Panc1 (cell line): ENCODE results near the gene FH. TPM values are rescaled to one million over a fixed set of nuclear protein-coding genes. Genes with fewer than 3 reads are reported as not detected.

ENCODE experiments used
- ATAC-seq: fragments of 200-7000 bp; cut with Tn5 transposase; 2 replicates; pipeline ENCODE4 v1.9.1; 2020; ENCODE audit warnings: mild to moderate bottlenecking, moderate library complexity
- BruUV-seq: library from RNA; stranded (reverse); fragments of 400-500 nt; replicated peaks from 2 replicates; lab custom pipeline; 2021; lab: Mats Ljungman, UMichigan
- CTCF ChIA-PET: fragments of 300-600 bp; sonication (Branson Sonifier 250); formaldehyde crosslinking; loops from one replicate; lab custom pipeline; 2022; ENCODE audit warnings: antibody characterized with exemption; lab: Charles Lee
- POLR2A ChIA-PET: fragments of 300-600 bp; sonication (Branson Sonifier 250); formaldehyde crosslinking; loops from one replicate; lab custom pipeline; 2022; ENCODE audit warnings: antibody characterized with exemption; lab: Charles Lee
- DNase-seq: peaks from one replicate; pipeline ENCODE4 v3.0.0-alpha.2; 2010; ENCODE audit warnings: low read depth, low spot score
- H3K27ac ChIP-seq: 2 replicates; pipeline ENCODE4 v1.5.1; 2011; ENCODE audit warnings: mild to moderate bottlenecking, low read length, inconsistent platforms
- H3K27me3 ChIP-seq: fragments of 200-500 bp; sonication (Bioruptor generic); 2 replicates; pipeline ENCODE4 v1.6.0; 2014; ENCODE audit warnings: low read length, inconsistent platforms; ENCODE audit not compliant: control insufficient read depth, insufficient read depth
- H3K36me3 ChIP-seq: fragments of 200-500 bp; sonication (Bioruptor generic); 2 replicates; pipeline ENCODE4 v1.5.1; 2014; ENCODE audit warnings: inconsistent platforms, mild to moderate bottlenecking, low read length, moderate library complexity; ENCODE audit not compliant: control insufficient read depth, insufficient read depth
- H3K4me1 ChIP-seq: 2 replicates; pipeline ENCODE4 v1.5.1; 2011; ENCODE audit warnings: inconsistent platforms, mild to moderate bottlenecking, low read length, moderate library complexity; ENCODE audit not compliant: control insufficient read depth, insufficient read depth
- H3K4me3 ChIP-seq, 2 experiments: 2 replicates each; pipeline ENCODE4 v1.5.1; 2011 to 2012; ENCODE audit warnings: low read depth in 2 of 2, low read length in 2 of 2, mild to moderate bottlenecking in 2 of 2, inconsistent platforms in 1 of 2, moderate library complexity in 1 of 2
- H3K9me3 ChIP-seq: fragments of 200-500 bp; sonication (Bioruptor generic); 2 replicates; pipeline ENCODE4 v1.5.1; 2014; ENCODE audit warnings: low read depth, mild to moderate bottlenecking, inconsistent platforms, low read length, moderate library complexity; ENCODE audit not compliant: control insufficient read depth, insufficient read depth
- CTCF ChIP-seq: fragments of 450-650 bp; IDR thresholded peaks from 2 replicates; pipeline ENCODE4 v1.5.1; 2017; ENCODE audit warnings: mild to moderate bottlenecking
- POLR2AphosphoS5 ChIP-seq: IDR thresholded peaks from 2 replicates; pipeline ENCODE4 v1.6.1; 2012; ENCODE audit warnings: mild to moderate bottlenecking, low read depth, low read length, moderate library complexity
- REST ChIP-seq, 2 experiments: IDR thresholded peaks; 2 replicates each; pipeline ENCODE4 v1.6.1; 2011 to 2012; ENCODE audit warnings: low read depth in 2 of 2, control low read depth in 1 of 2, low read length in 1 of 2, mild to moderate bottlenecking in 1 of 2, moderate library complexity in 1 of 2; ENCODE audit not compliant: insufficient read depth in 1 of 2
- SIN3A ChIP-seq: IDR thresholded peaks from 2 replicates; pipeline ENCODE4 v1.6.1; 2012; ENCODE audit warnings: low read depth, mild to moderate bottlenecking, low read length, moderate library complexity, borderline replicate concordance; ENCODE audit not compliant: insufficient read depth
- TCF7L2 ChIP-seq: IDR thresholded peaks from 2 replicates; pipeline ENCODE4 v1.6.1; 2011; ENCODE audit warnings: mild to moderate bottlenecking, low read depth, low read length, inconsistent platforms
- in situ Hi-C: cut with HindIII; loops from 2 replicates; pipeline ENCODE4 v1.10.0; 2016; ENCODE audit warnings: low sequenced_read_pairs, low pct_unique_long_range_greater_than_20kb
- intact Hi-C: fragments of 100-400 bp; cut with micrococcal nuclease; formaldehyde crosslinking; loops from one replicate; pipeline ENCODE4 v1.10.0; 2022; ENCODE audit not compliant: unreplicated experiment
- total RNA-seq: library from RNA; stranded (reverse); gene quantifications from one replicate; pipeline ENCODE4 v1.2.1, GENCODE V29; 2021; ENCODE audit not compliant: unreplicated experiment

FH gene
- total RNA-seq, 1 experiment from 2014 or later, result 87.1 TPM

GRCh38 chr1:241521718-241522117, 2.2 kb upstream of the FH start:
- Histone ChIP-seq H3K36me3 (peaks cover 3% of the 10 kb centered on the region; the same call in 1 of the 2 replicates), H3K4me1 (peaks cover 12% of the 10 kb centered on the region), H3K9me3 (no peaks in the 10 kb centered on the region), H3K27ac (no peak overlapping the region), H3K27me3 (no peaks in the 10 kb centered on the region), H3K4me3 (no peak overlapping the region)
- TF ChIP-seq REST (IDR thresholded peaks at IDR 0.05; ENCODE audit: insufficient read depth in 1 of 2, low read depth in 2 of 2, low read length in 1 of 2) (no peak), TCF7L2 (no peak), CTCF (no peak), SIN3A (no peak), POLR2AphosphoS5 (no peak)
- CTCF ChIA-PET, result no interaction called here
- no peak for DNase-seq
- no peak for ATAC-seq
- intact Hi-C loops, result no loop called here
- BruUV-seq, result no TSS peak
- POLR2A ChIA-PET, result no interaction called here
- in situ Hi-C loops, result loop anchor here (10.0 kb wide), 1 partner anchor 93 kb away; no protein-coding TSS in a partner anchor

- H3K9me3 ChIP-seq, result no peaks in the 10 kb centered on the region
- DNase-seq (no peak), ATAC-seq (no peak)
- H3K27ac ChIP-seq, result peak overlapping the region; percentile 84
- ChIA-PET CTCF (interaction anchor here (0.6 to 0.9 kb wide), 3 partner anchors 67 to 346 kb away, joined by 3 read pairs; no protein-coding TSS in a partner anchor), POLR2A (interaction anchor here (0.6 kb wide), 1 partner anchor 30 kb away, joined by 3 read pairs; no protein-coding TSS in a partner anchor)
- H3K4me1 ChIP-seq, result peaks cover 12% of the 10 kb centered on the region
- BruUV-seq, result no TSS peak
- in situ Hi-C loops (loop anchor here (10.0 kb wide), 1 partner anchor 95 kb away; no protein-coding TSS in a partner anchor), intact Hi-C loops (no loop called here)
- H3K36me3 ChIP-seq, result peaks cover 3% of the 10 kb centered on the region
- peak overlapping the region; percentile 71 to 90 for H3K4me3 ChIP-seq
- TF ChIP-seq TCF7L2, result no peak
- no peak for TF ChIP-seq REST (IDR thresholded peaks at IDR 0.05; ENCODE audit: insufficient read depth in 1 of 2, low read depth in 2 of 2, low read length in 1 of 2)
- TF ChIP-seq POLR2AphosphoS5, result no peak
- no peak for TF ChIP-seq SIN3A
- TF ChIP-seq CTCF, result no peak
- no peaks in the 10 kb centered on the region for H3K27me3 ChIP-seq
These were observed 518 bp upstream of the FH start for GRCh38 chr1:241520080-241520465.
